OCI-LY3 (cell line): ENCODE results near the gene F13A1.

Experiments used
- H2AFZ ChIP-seq: fragments of 200-600, 300-600 bp; shearing (Covaris generic); 2 replicates; pipeline ENCODE4 v1.6.0; 2014; ENCODE audit warnings: antibody characterized with exemption, low read depth, low read length
- H3K27ac ChIP-seq: fragments of 200-600, 300-600 bp; sonication (generic); 2 replicates; pipeline ENCODE4 v1.5.1; 2014; ENCODE audit warnings: mild to moderate bottlenecking, low read length, moderate library complexity, mixed read lengths
- H3K27me3 ChIP-seq: fragments of 200-600, 300-600 bp; sonication (generic); 2 replicates; pipeline ENCODE4 v1.6.1; 2014; ENCODE audit warnings: low read depth, low read length, mixed read lengths
- H3K36me3 ChIP-seq: fragments of 200-600, 300-600 bp; sonication (generic); replicated peaks from 2 replicates; pipeline ENCODE3; 2014; ENCODE audit warnings: low read depth, low read length, mixed read lengths
- H3K4me1 ChIP-seq: fragments of 300-600, 200-600 bp; sonication (generic); 2 replicates; pipeline ENCODE4 v1.6.1; 2014; ENCODE audit warnings: low read length, mixed read lengths
- H3K4me2 ChIP-seq: fragments of 200-600, 300-600 bp; sonication (generic); 2 replicates; pipeline ENCODE4 v1.6.1; 2014; ENCODE audit warnings: low read length, mixed read lengths
- H3K4me3 ChIP-seq: fragments of 300-600, 200-600 bp; sonication (generic); 2 replicates; pipeline ENCODE4 v1.5.1; 2014; ENCODE audit warnings: antibody characterized with exemption, mild to moderate bottlenecking, low read length, moderate library complexity
- H3K79me2 ChIP-seq: fragments of 300-600, 200-600 bp; shearing (Covaris generic); 2 replicates; pipeline ENCODE4 v1.6.1; 2014; ENCODE audit warnings: mild to moderate bottlenecking, low read length, mixed read lengths
- H3K9ac ChIP-seq: fragments of 300-600, 200-600 bp; shearing (Covaris generic); 2 replicates; pipeline ENCODE4 v1.6.0; 2014; ENCODE audit warnings: mild to moderate bottlenecking, low read length, moderate library complexity
- H3K9me3 ChIP-seq: fragments of 200-600, 300-600 bp; shearing (Covaris generic); 2 replicates; pipeline ENCODE4 v1.6.1; 2014; ENCODE audit warnings: low read length, mixed read lengths; ENCODE audit not compliant: insufficient read depth
- H4K20me1 ChIP-seq: fragments of 200-600, 300-600 bp; sonication (generic); 2 replicates; pipeline ENCODE4 v1.6.1; 2016; ENCODE audit warnings: low read length, mixed read lengths; ENCODE audit not compliant: insufficient read depth
- CTCF ChIP-seq: fragments of 200-600, 300-600 bp; sonication (generic); IDR thresholded peaks from 2 replicates; pipeline ENCODE4 v1.5.1; 2014; ENCODE audit warnings: antibody characterized with exemption, low read length, low read depth
- EZH2phosphoT487 ChIP-seq: fragments of 200-600 bp; shearing (Covaris generic); IDR thresholded peaks from 2 replicates; pipeline ENCODE4 v1.6.1; 2018; ENCODE audit warnings: antibody characterized with exemption, mixed run types, low read depth

The F13A1 gene

GRCh38 chr6:6293317-6293716, 27.1 kb downstream of the F13A1 start:
- Histone ChIP-seq H3K27ac (no peak overlapping the region), H3K79me2 (no peaks in the 10 kb centered on the region), H3K36me3 (no peaks in the 10 kb centered on the region), H3K9ac (no peak overlapping the region), H3K27me3 (0 out of 2 replicates have a peak, but pooled peaks cover 10% of the 10 kb centered on the region), H3K9me3 (no peaks in the 10 kb centered on the region), H3K4me3 (no peak overlapping the region), H2AFZ (no peak overlapping the region), H3K4me1 (no peaks in the 10 kb centered on the region), H4K20me1 (no peaks in the 10 kb centered on the region), H3K4me2 (no peak overlapping the region)
- no peak for TF ChIP-seq EZH2phosphoT487
- TF ChIP-seq CTCF, result no peak

- no peak overlapping the region for H2AFZ ChIP-seq
These were observed 33.0 kb downstream of the F13A1 start for GRCh38 chr6:6287415-6287814.

GRCh38 chr6:6285679-6286078, 34.8 kb downstream of the F13A1 start:
- Histone ChIP-seq H3K4me2 (no peak overlapping the region), H3K4me3 (no peak overlapping the region), H3K4me1 (no peaks in the 10 kb centered on the region), H3K9me3 (peaks cover 4% of the 10 kb centered on the region; the same call in 1 of the 2 replicates), H3K27ac (no peak overlapping the region), H4K20me1 (no peaks in the 10 kb centered on the region), H3K27me3 (0 out of 2 replicates have a peak, but pooled peaks cover 3% of the 10 kb centered on the region), H2AFZ (no peak overlapping the region), H3K36me3 (no peaks in the 10 kb centered on the region), H3K79me2 (no peaks in the 10 kb centered on the region), H3K9ac (no peak overlapping the region)
- TF ChIP-seq EZH2phosphoT487 (no peak), CTCF (no peak)

More at GRCh38 chr6:6287415-6287814, 33.0 kb downstream of the F13A1 start:
- H3K79me2 ChIP-seq, result no peaks in the 10 kb centered on the region
- H3K9me3 ChIP-seq, result peaks cover 4% of the 10 kb centered on the region; the same call in 1 of the 2 replicates
- H3K27me3 ChIP-seq, result 0 out of 2 replicates have a peak, but pooled peaks cover 10% of the 10 kb centered on the region
- no peak overlapping the region for H3K27ac ChIP-seq
- TF ChIP-seq CTCF (no peak), EZH2phosphoT487 (no peak)
- H3K9ac ChIP-seq, result no peak overlapping the region
- H3K4me2 ChIP-seq, result no peak overlapping the region
- H3K36me3 ChIP-seq, result no peaks in the 10 kb centered on the region
- H3K4me1 ChIP-seq, result no peaks in the 10 kb centered on the region
- no peak overlapping the region for H3K4me3 ChIP-seq
- H4K20me1 ChIP-seq, result no peaks in the 10 kb centered on the region

- H3K27me3 ChIP-seq, result no peaks in the 10 kb centered on the region; the same call in 1 of the 2 replicates
- peaks cover 4% of the 10 kb centered on the region; the same call in 1 of the 2 replicates for H3K9me3 ChIP-seq
- H3K9ac ChIP-seq, result no peak overlapping the region
- no peaks in the 10 kb centered on the region for H3K36me3 ChIP-seq
- no peaks in the 10 kb centered on the region for H3K79me2 ChIP-seq
- no peaks in the 10 kb centered on the region for H4K20me1 ChIP-seq
- TF ChIP-seq EZH2phosphoT487, result no peak
- no peak for TF ChIP-seq CTCF
- H3K27ac ChIP-seq, result no peak overlapping the region
- no peak overlapping the region for H3K4me3 ChIP-seq
- H2AFZ ChIP-seq, result no peak overlapping the region
- H3K4me1 ChIP-seq, result no peaks in the 10 kb centered on the region
- H3K4me2 ChIP-seq, result no peak overlapping the region
These were observed 36.1 kb downstream of the F13A1 start for GRCh38 chr6:6284221-6284966.
